T-helper 2 cell treated with Interferon-gamma antibody and Interleukin-4, amounts not matched to agents 5 μg/mL and 100 μg/mL, for 36 hours (primary cell): ENCODE results near the gene USP37.

ENCODE experiments used
- DNase-seq: peaks from one replicate; pipeline ENCODE4 v3.0.0; 2021; ENCODE audit warnings: low spot score
- H3K27ac Mint-ChIP-seq: one replicate; pipeline ENCODE4 v1.8.0; 2021; ENCODE audit warnings: mild to moderate bottlenecking, mixed read lengths
- H3K27me3 Mint-ChIP-seq: one replicate; pipeline ENCODE4 v1.8.0; 2021; ENCODE audit warnings: low read depth, mixed read lengths
- H3K36me3 Mint-ChIP-seq: one replicate; pipeline ENCODE4 v1.8.0; 2021; ENCODE audit warnings: low read depth, mixed read lengths
- H3K4me1 Mint-ChIP-seq: one replicate; pipeline ENCODE4 v1.8.0; 2021; ENCODE audit warnings: low read depth, mixed read lengths
- H3K4me3 Mint-ChIP-seq: one replicate; pipeline ENCODE4 v1.8.0; 2022; ENCODE audit warnings: mild to moderate bottlenecking, moderate library complexity, mixed read lengths
- H3K9me3 Mint-ChIP-seq: one replicate; pipeline ENCODE4 v1.8.0; 2021; ENCODE audit warnings: mixed read lengths

The USP37 gene

GRCh38 chr2:218438596-218438995, 129.6 kb downstream of the USP37 start:
- no peaks in the 10 kb centered on the region for H3K4me1 Mint-ChIP-seq
- no peak for DNase-seq

GRCh38 chr2:218437969-218438368, 130.2 kb downstream of the USP37 start:
- no peak overlapping the region for H3K4me3 Mint-ChIP-seq
- no peaks in the 10 kb centered on the region for H3K4me1 Mint-ChIP-seq
- H3K27me3 Mint-ChIP-seq: no peaks in the 10 kb centered on the region
- no peak overlapping the region for H3K27ac Mint-ChIP-seq
- DNase-seq: no peak
- H3K9me3 Mint-ChIP-seq: no peaks in the 10 kb centered on the region
- no peaks in the 10 kb centered on the region for H3K36me3 Mint-ChIP-seq

More at GRCh38 chr2:218438596-218438995, 129.6 kb downstream of the USP37 start:
- no peak overlapping the region for H3K27ac Mint-ChIP-seq
- no peaks in the 10 kb centered on the region for H3K27me3 Mint-ChIP-seq
- H3K36me3 Mint-ChIP-seq: no peaks in the 10 kb centered on the region
- H3K9me3 Mint-ChIP-seq: no peaks in the 10 kb centered on the region
- no peak overlapping the region for H3K4me3 Mint-ChIP-seq

GRCh38 chr2:218436992-218437391, 131.2 kb downstream of the USP37 start:
- no peak for DNase-seq
- H3K27me3 Mint-ChIP-seq: peaks cover 5% of the 10 kb centered on the region
- H3K4me3 Mint-ChIP-seq: no peak overlapping the region
- H3K27ac Mint-ChIP-seq: no peak overlapping the region
- peaks cover 2% of the 10 kb centered on the region for H3K4me1 Mint-ChIP-seq
- no peaks in the 10 kb centered on the region for H3K9me3 Mint-ChIP-seq
- H3K36me3 Mint-ChIP-seq: no peaks in the 10 kb centered on the region

GRCh38 chr2:218435003-218435982, 132.9 kb downstream of the USP37 start:
- no peak for DNase-seq

GRCh38 chr2:218434456-218434855, 133.7 kb downstream of the USP37 start:
- Mint-ChIP-seq H3K36me3 (no peaks in the 10 kb centered on the region), H3K27me3 (peaks cover 5% of the 10 kb centered on the region), H3K27ac (no peak overlapping the region), H3K4me1 (peaks cover 2% of the 10 kb centered on the region), H3K4me3 (no peak overlapping the region), H3K9me3 (no peaks in the 10 kb centered on the region)
- DNase-seq: no peak

More at GRCh38 chr2:218435003-218435982, 132.9 kb downstream of the USP37 start:
- no peak overlapping the region for H3K4me3 Mint-ChIP-seq
- no peaks in the 10 kb centered on the region for H3K36me3 Mint-ChIP-seq
- H3K4me1 Mint-ChIP-seq: peaks cover 2% of the 10 kb centered on the region
- H3K27me3 Mint-ChIP-seq: peaks cover 5% of the 10 kb centered on the region
- H3K27ac Mint-ChIP-seq: no peak overlapping the region
- H3K9me3 Mint-ChIP-seq: no peaks in the 10 kb centered on the region

- no peaks in the 10 kb centered on the region for H3K9me3 Mint-ChIP-seq
- no peaks in the 10 kb centered on the region for H3K36me3 Mint-ChIP-seq
- H3K4me1 Mint-ChIP-seq: peaks cover 2% of the 10 kb centered on the region
- H3K27ac Mint-ChIP-seq: peak overlapping the region; percentile 24
- peaks cover 5% of the 10 kb centered on the region for H3K27me3 Mint-ChIP-seq
- no peak for DNase-seq
- H3K4me3 Mint-ChIP-seq: no peak overlapping the region
Observed at GRCh38 chr2:218432676-218433365, 135.3 kb downstream of the USP37 start.

GRCh38 chr2:218431878-218432277, 136.3 kb downstream of the USP37 start:
- Mint-ChIP-seq H3K4me1 (peaks cover 2% of the 10 kb centered on the region), H3K36me3 (no peaks in the 10 kb centered on the region), H3K4me3 (no peak overlapping the region), H3K27ac (no peak overlapping the region), H3K9me3 (no peaks in the 10 kb centered on the region), H3K27me3 (peaks cover 5% of the 10 kb centered on the region)
- DNase-seq: no peak

- no peak for DNase-seq
- no peak overlapping the region for H3K4me3 Mint-ChIP-seq
Observed at GRCh38 chr2:218430721-218431120, 137.4 kb downstream of the USP37 start.

GRCh38 chr2:218429911-218430692, 138.0 kb downstream of the USP37 start:
- H3K9me3 Mint-ChIP-seq: no peaks in the 10 kb centered on the region
- H3K27me3 Mint-ChIP-seq: peaks cover 5% of the 10 kb centered on the region
- no peak overlapping the region for H3K4me3 Mint-ChIP-seq
- no peaks in the 10 kb centered on the region for H3K36me3 Mint-ChIP-seq
- H3K4me1 Mint-ChIP-seq: peaks cover 2% of the 10 kb centered on the region
- no peak for DNase-seq
- no peak overlapping the region for H3K27ac Mint-ChIP-seq

More at GRCh38 chr2:218430721-218431120, 137.4 kb downstream of the USP37 start:
- H3K36me3 Mint-ChIP-seq: no peaks in the 10 kb centered on the region
- no peaks in the 10 kb centered on the region for H3K9me3 Mint-ChIP-seq
- no peak overlapping the region for H3K27ac Mint-ChIP-seq
- H3K27me3 Mint-ChIP-seq: peaks cover 5% of the 10 kb centered on the region
- peaks cover 2% of the 10 kb centered on the region for H3K4me1 Mint-ChIP-seq

GRCh38 chr2:218428846-218429558, 139.1 kb downstream of the USP37 start:
- H3K27ac Mint-ChIP-seq: no peak overlapping the region
- peaks cover 2% of the 10 kb centered on the region for H3K4me1 Mint-ChIP-seq
- H3K9me3 Mint-ChIP-seq: no peaks in the 10 kb centered on the region
- H3K36me3 Mint-ChIP-seq: no peaks in the 10 kb centered on the region
- no peak overlapping the region for H3K4me3 Mint-ChIP-seq
- H3K27me3 Mint-ChIP-seq: peaks cover 5% of the 10 kb centered on the region
- no peak for DNase-seq

- H3K27me3 Mint-ChIP-seq: peaks cover 5% of the 10 kb centered on the region
- no peak overlapping the region for H3K4me3 Mint-ChIP-seq
- no peak overlapping the region for H3K27ac Mint-ChIP-seq
- H3K4me1 Mint-ChIP-seq: peaks cover 2% of the 10 kb centered on the region
- H3K36me3 Mint-ChIP-seq: no peaks in the 10 kb centered on the region
- DNase-seq: no peak
- H3K9me3 Mint-ChIP-seq: no peaks in the 10 kb centered on the region
Observed at GRCh38 chr2:218427741-218428140, 140.4 kb downstream of the USP37 start.

- no peak overlapping the region for H3K27ac Mint-ChIP-seq
- H3K36me3 Mint-ChIP-seq: no peaks in the 10 kb centered on the region
- H3K4me1 Mint-ChIP-seq: no peaks in the 10 kb centered on the region
- no peak for DNase-seq
- H3K27me3 Mint-ChIP-seq: no peaks in the 10 kb centered on the region
- H3K4me3 Mint-ChIP-seq: no peak overlapping the region
- no peaks in the 10 kb centered on the region for H3K9me3 Mint-ChIP-seq
Observed at GRCh38 chr2:218425531-218425930, 142.6 kb downstream of the USP37 start.

- Mint-ChIP-seq H3K4me1 (no peaks in the 10 kb centered on the region), H3K36me3 (no peaks in the 10 kb centered on the region), H3K9me3 (no peaks in the 10 kb centered on the region), H3K27ac (no peak overlapping the region), H3K4me3 (no peak overlapping the region), H3K27me3 (no peaks in the 10 kb centered on the region)
- no peak for DNase-seq
Observed at GRCh38 chr2:218423584-218423983, 144.6 kb downstream of the USP37 start.
